Renal cortex interstitium (tissue), 15 donors: ENCODE measurements around the gene MC1R. TPM values are rescaled to one million over a fixed set of nuclear protein-coding genes. Genes with fewer than 3 reads are reported as not detected.
A peak's percentile ranks its signal among the peaks of the same experiment; 100 is the strongest.
"Not testable (repeated sequence)": the region's sequence is repeated elsewhere in the genome, so short reads cannot be mapped to it uniquely, and the experiment has no call there.

ENCODE experiments used
- DNase-seq, 11 donors: peaks; one replicate each; pipeline ENCODE4 v3.0.0-alpha.2; 2013; ENCODE audit warnings: low read depth in 9 of 11, low spot score in 4 of 11; ENCODE audit errors: extremely low read depth in 1 of 11
- long read RNA-seq, 16 experiments: transcript quantifications; one replicate each; lab custom pipeline, GENCODE V29; 2026
- polyA plus RNA-seq, 3 donors: library from polyadenylated mRNA; unstranded; fragments of 120-200 nt; gene quantifications; one replicate each; pipeline ENCODE4 v1.2.1, GENCODE V29; 2013; ENCODE audit not compliant: insufficient read length in 3 of 3

The MC1R gene
- 1 to 10 TPM; 2.9 to 6.3 (median 3.5) TPM for polyA plus RNA-seq
- long read RNA-seq, donor 1, partial matches to known transcripts = 0 of 1 reads
- long read RNA-seq, donor 1, other reads (novel, unspliced or antisense) = 0 of 1 reads
- long read RNA-seq, donor 2, partial matches to known transcripts = 0 of 1 reads
- long read RNA-seq, donor 2, other reads (novel, unspliced or antisense) = 0 of 1 reads
- long read RNA-seq, donor 3, partial matches to known transcripts = 0 of 1 reads
- long read RNA-seq, donor 3, other reads (novel, unspliced or antisense) = 0 of 1 reads
- long read RNA-seq, donor 4, partial matches to known transcripts = 0 of 2 reads
- long read RNA-seq, donor 4, other reads (novel, unspliced or antisense) = 0 of 2 reads
- long read RNA-seq, donor 5 = 0 reads
- long read RNA-seq, donor 6, partial matches to known transcripts = 0 of 1 reads
- long read RNA-seq, donor 6, other reads (novel, unspliced or antisense) = 0 of 1 reads
- long read RNA-seq, donor 7, partial matches to known transcripts = 0 of 3 reads
- long read RNA-seq, donor 7, other reads (novel, unspliced or antisense) = 0 of 3 reads
- long read RNA-seq, donor 8 = 0 reads
- long read RNA-seq, donor 9, partial matches to known transcripts = 0 of 2 reads
- long read RNA-seq, donor 9, other reads (novel, unspliced or antisense) = 0 of 2 reads
- long read RNA-seq, donor 10, partial matches to known transcripts = 0 of 2 reads
- long read RNA-seq, donor 10, other reads (novel, unspliced or antisense) = 0 of 2 reads
- long read RNA-seq, donor 11, partial matches to known transcripts = 0 of 1 reads
- long read RNA-seq, donor 11, other reads (novel, unspliced or antisense) = 0 of 1 reads
- long read RNA-seq, donor 12 = 0 reads
- long read RNA-seq, donor 13 = 0 reads
- long read RNA-seq, donor 14, partial matches to known transcripts = 0 of 1 reads
- long read RNA-seq, donor 14, other reads (novel, unspliced or antisense) = 0 of 1 reads
- long read RNA-seq, donor 15, partial matches to known transcripts = 0 of 1 reads
- long read RNA-seq, donor 15, other reads (novel, unspliced or antisense) = 0 of 1 reads
- long read RNA-seq, donor 16, partial matches to known transcripts = 0 of 6 reads
- long read RNA-seq, donor 16, other reads (novel, unspliced or antisense) = 0 of 6 reads

GRCh38 chr16:89918453-89919347 is at the start of gene MC1R:
MC1R (plus strand) TSS chr16:89918862; CDS start chr16:89919259, 397 bp downstream.
- DNase-seq = no peak

GRCh38 chr16:89869911-89870310 is 48.8 kb upstream of the MC1R start:
- no peak for DNase-seq

GRCh38 chr16:89870440-89870839 is 48.2 kb upstream of the MC1R start:
- DNase-seq = no peak

GRCh38 chr16:89871895-89872294 is 46.8 kb upstream of the MC1R start:
- DNase-seq = no peak

- DNase-seq = peak; percentile 65 to 90 (median 85)
Observed at GRCh38 chr16:89873109-89873971, 45.3 kb upstream of the MC1R start, which contains the start of gene TCF25. TCF25 (plus strand) TSS chr16:89873592; CDS start chr16:89873668, 76 bp downstream.

- DNase-seq = peak; percentile 78 to 90 (median 88)
Observed at GRCh38 chr16:89873972-89874689, 44.5 kb upstream of the MC1R start.

- DNase-seq = not testable (repeated sequence)
Observed at GRCh38 chr16:89879123-89879522, 39.5 kb upstream of the MC1R start.

- no peak for DNase-seq
Observed at GRCh38 chr16:89880477-89881367, 37.9 kb upstream of the MC1R start.

GRCh38 chr16:89881368-89881730 is 37.3 kb upstream of the MC1R start:
- DNase-seq = no peak

GRCh38 chr16:89883346-89884040 is 35.2 kb upstream of the MC1R start:
- DNase-seq = no peak

GRCh38 chr16:89884041-89884421 is 34.6 kb upstream of the MC1R start:
- no peak for DNase-seq

GRCh38 chr16:89887243-89887642 is 31.4 kb upstream of the MC1R start:
- DNase-seq = no peak

- DNase-seq = no peak
Observed at GRCh38 chr16:89890200-89890599, 28.5 kb upstream of the MC1R start.

GRCh38 chr16:89890886-89891657 is 27.6 kb upstream of the MC1R start:
- DNase-seq = no peak
